HG03097 (cell line): ENCODE data around the gene FARSB.
"Not testable (repeated sequence)": the region's sequence is repeated elsewhere in the genome, so short reads cannot be mapped to it uniquely, and the experiment has no call there.

Source experiments
- ATAC-seq: cut with Tn5 transposase; IDR thresholded peaks from one replicate; pipeline ENCODE4 v1.9.1; 2021; ENCODE audit not compliant: unreplicated experiment, low FRiP score

The FARSB gene

GRCh38 chr2:222655787-222656525 is at the start of gene FARSB:
Gene FARSB, minus strand, starts transcription at chr2:222656092. Its CDS starts 19 bp downstream, at chr2:222656073.
- ATAC-seq = peak; percentile 86

GRCh38 chr2:222703886-222704285 is 48.0 kb upstream of the FARSB start:
- no peak for ATAC-seq

GRCh38 chr2:222703091-222703490 is 47.2 kb upstream of the FARSB start:
- ATAC-seq = no peak

GRCh38 chr2:222701721-222702131 is 45.8 kb upstream of the FARSB start:
- ATAC-seq = no peak

GRCh38 chr2:222701233-222701632 is 45.3 kb upstream of the FARSB start:
- no peak for ATAC-seq

- ATAC-seq = no peak
Measured at GRCh38 chr2:222698276-222698675, 42.4 kb upstream of the FARSB start.

GRCh38 chr2:222693837-222694236 is 37.9 kb upstream of the FARSB start:
- ATAC-seq = no peak

GRCh38 chr2:222693413-222693812 is 37.5 kb upstream of the FARSB start:
- ATAC-seq = not testable (repeated sequence)

- peak; percentile 91 for ATAC-seq
Measured at GRCh38 chr2:222690564-222691200, 34.8 kb upstream of the FARSB start.

- no peak for ATAC-seq
Measured at GRCh38 chr2:222689322-222689721, 33.4 kb upstream of the FARSB start.

GRCh38 chr2:222688917-222689316 is 33.0 kb upstream of the FARSB start:
- no peak for ATAC-seq

GRCh38 chr2:222686086-222686750 is 30.3 kb upstream of the FARSB start:
- no peak for ATAC-seq

- no peak for ATAC-seq
Measured at GRCh38 chr2:222683805-222684204, 27.9 kb upstream of the FARSB start.

- ATAC-seq = no peak
Measured at GRCh38 chr2:222677981-222678380, 22.1 kb upstream of the FARSB start.

GRCh38 chr2:222673883-222674282 is 18.0 kb upstream of the FARSB start:
- no peak for ATAC-seq

GRCh38 chr2:222673273-222673672 is 17.4 kb upstream of the FARSB start:
- ATAC-seq = no peak

GRCh38 chr2:222672068-222672401 is 16.1 kb upstream of the FARSB start:
- ATAC-seq = no peak

- ATAC-seq = no peak
Measured at GRCh38 chr2:222671259-222672067, 15.6 kb upstream of the FARSB start, which contains the start of gene MOGAT1. Gene MOGAT1, plus strand, starts transcription at chr2:222671658. Its CDS starts 128 bp downstream, at chr2:222671786.

GRCh38 chr2:222670191-222671038 is 14.5 kb upstream of the FARSB start:
- no peak for ATAC-seq

GRCh38 chr2:222669353-222669752 is 13.5 kb upstream of the FARSB start:
- ATAC-seq = no peak
